DMS 273 (cell line): ENCODE results near the gene CCL28.
"Not testable (repeated sequence)": the region's sequence is repeated elsewhere in the genome, so short reads cannot be mapped to it uniquely, and the experiment has no call there.

Experiments
- DNase-seq: peaks from one replicate; lab custom pipeline; 2025; ENCODE audit not compliant: unreplicated experiment; lab: John Stamatoyannopoulos, UW

The CCL28 gene, protein sequence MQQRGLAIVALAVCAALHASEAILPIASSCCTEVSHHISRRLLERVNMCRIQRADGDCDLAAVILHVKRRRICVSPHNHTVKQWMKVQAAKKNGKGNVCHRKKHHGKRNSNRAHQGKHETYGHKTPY

DNA sequence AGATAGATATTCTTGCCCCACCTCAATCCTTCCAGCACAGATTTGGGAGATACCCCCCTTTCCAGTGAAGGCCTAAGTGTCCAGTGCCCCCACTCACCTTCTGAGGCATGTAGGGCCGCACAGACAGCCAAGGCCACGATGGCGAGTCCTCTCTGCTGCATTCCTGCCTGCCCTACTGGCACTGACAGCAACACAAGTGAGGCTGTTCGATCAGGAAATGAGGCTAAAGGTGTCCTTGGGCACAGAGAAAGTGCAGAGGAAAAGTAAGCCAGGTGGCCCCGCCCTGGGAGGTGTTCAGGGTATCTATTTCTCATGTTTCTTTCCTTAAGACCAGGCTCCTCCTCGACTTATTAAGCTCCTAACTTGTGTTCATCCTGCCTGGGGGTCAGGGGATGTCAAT is at the start of gene CCL28:
CCL28 (minus strand) TSS at position 236 of the 400 bp plus-strand sequence; CDS start at position 161, 75 bp downstream.
- DNase-seq = no peak

DNA sequence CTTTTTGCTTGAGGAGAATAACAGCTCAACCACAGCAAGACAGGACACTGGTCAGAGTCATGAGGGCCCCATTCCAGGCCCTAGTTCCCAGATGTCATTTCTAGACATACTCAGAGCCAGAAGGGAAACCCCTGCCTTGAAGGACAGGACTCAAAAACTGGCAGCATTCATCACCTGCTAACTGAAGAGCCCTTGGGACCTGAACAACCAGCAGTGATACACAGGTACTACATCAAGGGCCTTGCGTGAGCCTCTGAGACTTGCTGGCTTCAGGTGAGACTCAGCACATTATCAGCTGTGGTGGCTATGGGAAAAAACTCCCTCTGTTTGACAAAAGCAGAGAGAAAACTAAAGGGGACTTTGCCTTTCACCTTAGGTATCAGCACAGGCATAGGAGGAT is 48.9 kb upstream of the CCL28 start:
- DNase-seq = no peak

DNA sequence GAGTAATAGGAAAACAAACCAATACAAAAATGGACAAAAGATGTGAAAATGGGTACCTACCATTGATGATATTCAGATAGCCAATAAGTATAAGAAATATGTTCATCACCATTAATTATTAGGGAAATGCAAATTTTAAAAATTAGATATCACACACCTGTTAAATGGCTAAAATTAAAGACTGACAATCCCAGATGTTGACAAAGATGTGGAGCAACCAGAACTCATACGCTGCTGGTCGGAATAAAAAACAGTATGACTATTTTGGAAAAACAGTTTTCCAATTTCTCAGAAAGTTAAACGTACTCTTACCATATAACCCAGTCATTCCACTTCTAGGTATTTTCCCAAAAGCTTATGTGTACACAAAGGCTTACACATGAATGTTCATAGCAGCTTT is 44.4 kb upstream of the CCL28 start:
- no peak for DNase-seq

DNA sequence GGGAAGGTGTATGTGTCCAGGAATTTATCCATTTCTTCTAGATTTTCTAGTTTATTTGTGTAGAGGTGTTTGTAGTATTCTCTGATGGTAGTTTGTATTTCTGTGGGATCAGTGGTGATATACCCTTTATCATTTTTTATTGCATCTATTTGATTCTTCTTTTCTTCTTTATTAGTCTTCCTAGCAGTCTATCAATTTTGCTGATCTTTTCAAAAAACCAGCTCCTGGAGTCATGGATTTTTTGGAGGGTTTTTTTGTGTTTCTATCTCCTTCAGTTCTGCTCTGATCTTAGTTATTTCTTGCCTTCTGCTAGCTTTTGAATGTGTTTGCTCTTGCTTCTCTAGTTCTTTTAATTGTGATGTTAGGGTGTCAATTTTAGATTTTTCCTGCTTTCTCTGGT is 29.4 kb upstream of the CCL28 start:
- DNase-seq = not testable (repeated sequence)

DNA sequence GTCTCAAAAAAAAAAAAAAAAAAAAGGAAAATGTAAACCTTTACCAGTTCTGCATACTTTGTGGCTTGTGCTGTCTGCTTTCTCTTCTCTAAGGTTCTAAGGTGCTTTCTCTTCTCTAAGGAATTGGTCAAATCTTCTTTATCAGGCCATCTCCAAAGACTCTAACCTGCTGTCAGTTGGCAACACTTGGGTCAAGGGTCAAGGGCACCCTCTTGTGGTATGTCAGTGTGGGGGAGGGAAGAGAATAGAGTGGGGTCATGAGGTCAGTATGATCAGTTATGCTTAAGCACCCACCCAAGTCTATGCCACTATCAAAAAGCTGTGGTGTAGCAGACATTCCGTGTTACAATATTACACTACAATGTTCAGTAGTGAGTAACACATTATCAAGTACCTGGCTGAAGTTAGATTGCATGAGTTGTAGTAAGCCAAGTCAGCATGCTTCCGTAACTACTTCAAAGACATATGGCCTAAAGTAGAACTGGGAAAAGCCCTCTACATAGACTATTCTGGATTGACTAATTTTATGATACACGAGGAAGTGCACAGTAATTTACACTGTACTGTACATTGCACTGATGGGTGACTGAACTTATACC is 25.0 kb upstream of the CCL28 start:
- no peak for DNase-seq

DNA sequence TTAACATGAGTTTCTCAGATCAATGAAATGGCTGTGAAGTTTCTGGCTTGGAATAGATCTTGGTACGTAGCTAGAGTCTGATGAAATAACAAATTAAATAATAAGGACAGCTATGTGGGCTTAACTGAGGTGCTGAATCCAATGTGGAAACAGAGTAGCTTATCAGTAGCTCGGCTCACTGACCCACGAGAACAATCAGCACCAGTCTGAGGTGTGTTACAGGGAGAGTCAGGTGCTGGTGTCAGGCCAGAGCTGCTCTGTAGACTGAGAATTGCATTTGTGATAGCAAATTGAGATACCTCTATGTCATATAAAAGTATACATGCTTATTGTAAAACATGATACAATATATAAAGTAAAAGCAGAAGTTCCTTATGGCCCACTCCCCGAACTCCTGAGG is 21.2 kb upstream of the CCL28 start:
- DNase-seq = no peak

DNA sequence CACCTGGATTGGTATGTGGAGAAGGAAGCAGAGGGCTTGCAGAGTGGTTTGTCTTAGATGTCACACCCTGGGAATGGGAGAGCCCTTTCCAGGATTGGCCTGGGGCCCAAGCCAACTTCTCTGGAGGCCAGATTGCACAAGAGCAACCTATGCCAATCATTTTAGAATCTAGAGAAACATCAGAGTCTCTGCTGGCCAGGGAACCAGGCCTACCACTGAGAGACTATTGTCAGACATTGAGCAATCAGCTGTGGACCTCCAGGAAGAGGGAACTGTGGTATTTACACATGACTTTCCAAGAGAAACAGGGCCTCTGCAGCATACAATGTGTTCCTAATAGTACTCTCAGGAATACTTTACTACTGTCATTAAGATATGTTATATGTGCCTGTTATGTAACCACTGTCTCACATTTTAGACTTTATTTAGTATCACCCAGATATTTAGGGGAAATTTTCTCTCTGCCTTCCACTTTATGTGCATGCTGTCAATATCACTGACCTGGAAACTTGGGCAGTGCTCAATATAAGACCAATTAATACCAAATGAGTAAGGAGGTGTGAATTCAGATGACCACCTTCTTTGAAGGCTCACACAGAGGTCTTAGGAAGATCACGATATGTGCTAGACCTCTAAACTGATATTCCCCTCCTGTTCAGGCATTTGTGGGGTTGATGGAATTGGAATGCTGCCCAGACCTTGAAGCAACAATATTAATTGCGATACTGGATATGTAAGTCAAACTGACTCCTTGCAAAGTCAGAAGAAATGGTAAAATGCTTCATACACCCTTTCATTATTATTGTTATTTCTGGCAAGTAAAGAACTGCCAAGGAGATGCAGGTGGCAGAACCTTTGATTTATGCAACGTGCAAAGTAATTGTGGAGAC is 20.5 kb upstream of the CCL28 start:
- DNase-seq = peak; percentile 72

DNA sequence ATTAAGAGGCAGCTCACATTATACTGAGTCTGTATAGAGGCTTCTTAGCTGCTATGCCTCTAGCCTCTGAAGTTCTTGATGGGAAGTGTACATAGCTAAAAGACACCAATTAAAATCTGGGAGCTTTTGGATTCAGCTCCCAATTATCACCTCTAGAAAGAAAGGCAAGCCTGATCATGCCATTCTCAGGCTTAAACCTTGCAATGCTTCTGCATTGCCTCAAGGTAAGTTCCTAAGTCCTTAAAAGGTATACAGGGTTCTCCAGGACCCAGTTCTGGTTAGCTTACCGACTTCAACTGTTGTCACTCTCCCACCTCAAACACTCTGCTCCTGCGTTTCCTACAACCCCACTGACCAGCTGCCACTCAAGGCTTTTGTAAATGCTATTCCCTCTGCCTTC is 17.5 kb upstream of the CCL28 start:
- DNase-seq = no peak

DNA sequence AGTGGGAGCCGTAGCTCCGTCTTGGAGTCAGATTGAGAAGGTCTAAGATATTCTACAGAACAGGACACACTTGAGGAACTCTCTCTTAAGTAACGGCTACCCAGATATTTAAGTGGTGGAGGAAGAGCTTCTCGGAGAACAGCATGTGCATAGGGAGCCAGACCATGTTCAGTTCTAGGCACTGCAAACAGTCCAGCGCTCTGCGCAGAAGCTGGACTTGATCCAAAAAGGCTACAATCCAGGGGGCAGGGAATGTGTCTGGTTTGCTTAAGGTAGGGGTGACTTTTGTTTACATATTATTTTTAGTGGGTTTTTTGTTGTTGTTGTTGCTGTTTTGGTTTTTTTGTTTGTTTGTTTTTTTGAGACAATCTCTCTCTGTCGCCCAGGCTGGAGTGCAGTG is 16.8 kb upstream of the CCL28 start:
- no peak for DNase-seq

DNA sequence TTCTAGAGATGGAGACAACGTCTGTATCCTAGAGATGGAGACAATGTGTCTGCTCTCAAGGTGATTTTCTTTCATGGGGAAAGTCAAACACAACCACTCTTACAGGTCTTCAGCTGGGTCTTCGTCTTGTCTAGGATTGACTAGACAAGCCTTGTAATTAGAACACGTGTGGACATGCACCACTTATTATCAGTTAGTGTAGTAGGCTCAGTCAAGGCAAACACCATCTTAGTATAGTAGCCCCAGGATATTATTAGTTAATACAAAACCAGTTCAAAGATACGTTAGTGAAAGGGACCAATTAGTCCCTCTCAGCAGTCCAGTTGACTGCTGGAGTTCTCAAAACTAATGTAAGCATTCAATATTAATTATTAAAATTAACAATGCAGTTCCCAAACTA is 15.1 kb upstream of the CCL28 start:
- DNase-seq = no peak

DNA sequence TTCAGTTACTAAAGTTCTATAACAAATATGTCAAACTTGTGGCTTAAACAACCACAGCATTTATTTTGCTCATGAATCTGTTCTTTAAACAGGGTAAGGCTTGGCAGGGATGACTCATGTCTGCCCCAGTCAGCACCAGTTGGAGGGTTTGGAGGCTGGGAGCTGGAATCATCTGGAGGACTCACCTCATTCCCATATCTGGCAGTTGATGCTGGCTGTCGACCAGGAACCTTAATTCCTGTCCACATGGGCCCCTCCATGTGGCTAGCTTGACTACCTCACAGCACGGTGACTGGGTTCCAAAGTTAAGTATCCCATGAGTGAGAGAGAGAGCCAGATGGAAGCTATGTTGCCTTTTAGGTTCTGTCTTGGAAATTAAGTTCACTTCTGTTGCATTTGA is 13.8 kb upstream of the CCL28 start:
- DNase-seq = peak; percentile 96

DNA sequence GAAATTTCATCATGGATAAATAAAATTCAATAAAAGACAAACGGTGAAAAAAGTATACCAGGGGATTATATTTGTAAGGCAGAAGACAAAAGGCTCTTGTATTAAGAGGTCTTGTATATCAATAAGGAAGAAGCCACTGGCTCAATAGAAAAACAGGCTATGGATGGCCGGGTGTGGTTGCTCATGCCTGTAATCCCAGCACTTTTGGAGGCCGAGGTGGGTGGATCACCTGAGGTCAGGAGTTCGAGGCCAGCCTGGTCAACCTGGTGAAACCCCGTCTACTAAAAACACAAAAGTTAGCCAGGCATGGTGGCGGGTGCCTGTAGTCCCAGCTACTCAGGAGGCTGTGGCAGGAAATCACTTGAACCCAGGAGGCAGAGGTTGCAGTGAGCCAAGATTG is 10.9 kb upstream of the CCL28 start:
- not testable (repeated sequence) for DNase-seq

DNA sequence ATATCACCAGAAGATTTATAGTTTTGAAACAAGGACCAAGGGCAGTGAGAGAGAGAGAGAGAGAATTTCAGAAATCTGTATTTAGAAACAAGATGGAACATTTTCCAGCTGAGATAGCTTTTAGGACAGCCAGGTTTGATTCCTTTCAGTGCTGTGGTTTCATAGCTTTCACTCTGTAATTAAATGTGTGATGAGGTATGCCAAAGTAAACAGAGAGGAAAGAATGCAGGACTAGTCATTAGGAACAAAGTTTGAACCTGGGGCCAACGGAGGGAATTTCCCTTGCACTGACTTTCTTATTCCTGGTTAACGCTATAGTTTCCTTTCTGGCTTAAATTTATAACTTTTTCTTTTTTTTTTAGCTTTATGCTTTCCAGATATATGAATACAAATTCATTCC is 10.0 kb upstream of the CCL28 start:
- peak; percentile 39 for DNase-seq

DNA sequence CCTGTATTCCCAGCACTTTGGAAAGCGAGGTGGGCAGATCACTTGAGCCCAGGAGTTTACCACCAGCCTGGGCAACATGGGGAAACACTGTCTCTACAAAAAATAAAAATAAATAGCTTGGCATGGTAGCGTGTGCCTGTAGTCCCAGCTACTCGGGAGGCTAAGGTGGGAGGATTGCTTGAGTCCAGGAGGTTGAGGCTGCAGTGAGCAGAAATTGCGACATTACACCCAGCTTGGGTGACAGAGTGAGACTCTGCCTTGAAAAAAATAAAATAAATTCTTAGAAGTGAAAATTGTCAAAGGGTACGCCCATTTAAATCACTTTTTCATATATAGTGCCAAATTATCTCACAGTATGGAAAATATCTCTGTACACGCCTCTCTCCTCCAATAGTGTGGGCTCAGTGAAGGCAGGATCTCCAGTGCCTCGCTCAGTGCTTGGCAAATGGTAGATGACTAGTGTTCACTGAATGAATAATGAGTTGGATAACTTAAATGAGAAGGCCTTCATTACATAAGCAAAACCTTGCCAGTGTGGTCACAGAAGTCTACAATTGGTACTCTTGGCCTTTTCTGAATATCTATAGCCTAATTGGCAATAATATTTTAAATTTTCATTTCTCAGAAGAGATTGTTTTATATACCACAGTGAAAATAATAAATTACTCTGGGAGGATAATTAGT is 9.4 kb upstream of the CCL28 start:
- no peak for DNase-seq

DNA sequence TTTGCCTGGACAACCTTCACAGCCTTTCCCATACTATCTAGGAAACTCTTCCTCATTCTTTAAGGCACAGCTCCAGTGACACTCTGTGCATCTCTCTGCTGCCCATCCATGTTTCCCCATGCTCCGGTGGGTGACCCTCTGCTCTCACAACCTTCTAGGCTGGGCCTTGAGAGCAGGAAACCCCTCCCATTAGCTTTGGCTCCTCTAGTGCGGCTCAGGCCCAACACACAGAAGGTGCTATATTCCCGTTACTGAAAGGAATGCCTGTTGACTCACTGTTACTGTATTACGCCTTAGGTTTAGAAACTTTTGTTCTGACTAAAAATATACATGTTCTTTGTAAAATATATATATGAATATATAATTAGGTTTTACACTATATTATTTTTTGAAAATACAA is 8.1 kb upstream of the CCL28 start:
- no peak for DNase-seq

DNA sequence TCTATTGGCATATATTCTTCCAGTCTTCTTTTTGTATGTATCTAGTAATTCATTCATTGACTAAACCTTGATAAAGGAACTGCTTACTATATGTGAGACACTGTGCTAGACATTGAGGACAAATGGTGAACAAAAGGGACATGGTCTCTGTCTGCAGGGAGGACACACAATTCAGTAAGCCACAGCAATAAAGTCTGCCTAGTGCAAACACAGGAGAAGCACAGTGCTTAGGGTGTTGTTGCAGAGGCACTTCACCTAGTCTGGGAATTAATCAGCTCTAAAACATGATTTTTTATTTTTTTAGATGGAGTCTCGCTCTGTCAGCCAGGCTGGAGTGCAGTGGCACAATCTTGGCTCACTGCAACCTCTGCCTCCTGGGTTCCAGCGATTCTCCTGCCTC is 6.4 kb upstream of the CCL28 start:
- no peak for DNase-seq

DNA sequence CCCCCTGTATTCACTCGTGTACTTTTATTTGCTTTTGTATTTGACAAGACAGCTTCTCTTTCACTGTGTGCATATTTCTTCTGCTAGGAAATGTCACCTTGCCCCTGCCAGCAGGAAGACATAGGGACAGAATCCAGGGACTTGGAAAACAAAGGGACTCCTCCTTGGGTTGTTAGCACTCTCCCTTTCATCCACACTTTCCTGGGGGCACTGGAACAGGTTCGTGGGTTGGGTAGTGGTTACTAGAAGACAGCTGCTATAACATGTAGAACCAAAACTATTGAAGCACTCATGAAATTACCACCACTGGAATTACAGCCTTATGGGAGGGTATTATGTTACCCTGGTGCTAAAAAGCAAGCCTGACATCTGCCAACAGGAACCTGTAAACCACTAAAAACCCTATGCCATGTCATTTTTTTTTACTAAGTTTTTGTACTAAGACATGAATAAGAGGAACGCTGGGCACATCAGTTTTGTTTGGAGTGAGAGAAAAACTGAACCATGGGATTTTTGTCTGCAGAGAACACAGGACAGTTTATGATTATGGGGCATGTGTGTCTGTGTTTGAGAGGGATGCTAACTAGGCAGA is 4.7 kb upstream of the CCL28 start:
- peak; percentile 92 for DNase-seq

DNA sequence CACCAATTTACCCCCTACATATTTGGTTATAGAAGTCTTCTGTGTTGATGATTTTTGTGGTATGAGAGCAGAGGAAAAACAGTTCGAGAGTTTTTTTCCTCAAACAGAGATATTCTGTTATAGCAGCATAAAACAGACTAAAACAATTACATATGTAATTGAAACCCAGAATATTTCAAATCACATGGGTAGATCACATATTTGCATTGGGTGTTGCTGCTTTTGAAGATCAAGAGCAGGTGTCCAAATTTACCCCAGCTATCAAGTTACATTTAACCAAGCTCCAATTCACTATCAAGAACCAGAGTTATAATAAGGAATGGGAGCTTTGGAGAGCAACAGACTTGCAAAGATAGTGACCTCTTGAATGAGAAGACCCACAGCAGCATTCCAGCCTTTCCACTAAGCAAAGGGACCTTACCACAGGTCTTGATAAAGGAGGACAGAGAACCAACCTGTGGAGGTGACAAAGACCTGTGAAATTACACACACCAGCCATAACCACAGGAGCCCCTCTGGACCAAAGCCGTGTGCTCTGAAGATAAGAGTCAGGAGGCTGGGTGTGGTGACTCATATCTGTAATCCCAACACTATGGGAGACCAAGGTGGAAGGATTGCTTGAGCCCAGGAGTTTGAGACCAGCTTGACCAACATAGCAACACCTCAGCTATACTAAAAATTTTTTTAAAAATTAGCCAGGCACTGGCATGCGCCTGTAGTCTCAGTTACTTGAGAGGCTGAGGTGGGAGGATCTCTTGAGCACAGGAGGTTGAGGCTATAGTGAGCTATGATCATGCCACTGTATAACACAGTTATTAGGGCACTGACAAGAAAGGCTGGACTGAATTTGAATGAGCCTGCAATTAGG is 4.0 kb upstream of the CCL28 start:
- peak; percentile 19 for DNase-seq

DNA sequence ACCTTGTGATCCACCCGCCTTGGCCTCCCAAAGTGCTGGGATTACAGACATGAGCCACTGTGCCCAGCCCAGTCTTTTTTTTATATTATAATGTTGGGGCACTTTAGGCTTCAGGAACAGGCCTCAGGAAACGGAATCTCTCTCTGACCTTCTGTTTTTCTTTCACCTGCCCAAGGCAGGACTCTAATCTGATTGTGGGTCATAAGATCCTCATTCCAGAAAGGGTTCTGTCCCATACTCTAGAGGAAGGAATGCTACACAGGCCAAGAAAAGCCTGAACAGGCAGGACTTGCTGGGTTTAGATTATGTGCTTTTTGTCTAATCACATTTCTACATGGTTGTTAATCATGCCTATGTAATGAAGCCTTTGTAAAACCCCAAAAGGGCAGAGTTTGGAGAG is 1.8 kb upstream of the CCL28 start:
- no peak for DNase-seq

DNA sequence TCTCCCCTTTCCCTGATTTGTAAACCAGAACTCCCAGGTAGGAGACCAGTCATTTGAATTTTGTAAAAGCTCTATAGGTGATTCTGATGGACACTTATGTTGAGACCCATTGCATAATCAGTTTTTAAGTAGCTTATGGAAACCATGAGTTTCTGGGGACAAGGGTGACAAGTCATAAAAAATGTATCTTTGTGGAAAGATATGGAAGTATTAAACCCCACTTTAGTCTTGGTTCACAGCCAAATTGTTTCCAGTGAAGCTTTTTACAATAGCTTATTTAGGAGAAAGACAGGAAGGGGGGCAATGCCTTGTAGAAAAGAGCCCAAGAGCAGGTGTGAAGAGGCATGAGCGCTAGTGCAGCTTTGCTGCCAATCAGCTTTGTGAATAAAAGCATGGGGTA is 453 bp upstream of the CCL28 start:
- DNase-seq = no peak
